Choroid plexus epithelial cell (primary cell): ENCODE measurements around the gene IGFALS.

Source experiments
- DNase-seq: peaks from one replicate; pipeline ENCODE4 v3.0.0-alpha.2; 2010; ENCODE audit warnings: low read depth
- H3K4me3 ChIP-seq: 2 replicates; pipeline ENCODE4 v1.5.1; 2011; ENCODE audit warnings: low read depth, mild to moderate bottlenecking, control low read depth, low read length, moderate library complexity
- TF ChIP-seq, protein P1 (sequence below): conservative IDR thresholded peaks from 2 replicates; pipeline ENCODE4 v1.5.1; 2011; ENCODE audit warnings: low read depth, mild to moderate bottlenecking, control low read depth, inconsistent platforms, low read length, moderate library complexity

Gene IGFALS

DNA sequence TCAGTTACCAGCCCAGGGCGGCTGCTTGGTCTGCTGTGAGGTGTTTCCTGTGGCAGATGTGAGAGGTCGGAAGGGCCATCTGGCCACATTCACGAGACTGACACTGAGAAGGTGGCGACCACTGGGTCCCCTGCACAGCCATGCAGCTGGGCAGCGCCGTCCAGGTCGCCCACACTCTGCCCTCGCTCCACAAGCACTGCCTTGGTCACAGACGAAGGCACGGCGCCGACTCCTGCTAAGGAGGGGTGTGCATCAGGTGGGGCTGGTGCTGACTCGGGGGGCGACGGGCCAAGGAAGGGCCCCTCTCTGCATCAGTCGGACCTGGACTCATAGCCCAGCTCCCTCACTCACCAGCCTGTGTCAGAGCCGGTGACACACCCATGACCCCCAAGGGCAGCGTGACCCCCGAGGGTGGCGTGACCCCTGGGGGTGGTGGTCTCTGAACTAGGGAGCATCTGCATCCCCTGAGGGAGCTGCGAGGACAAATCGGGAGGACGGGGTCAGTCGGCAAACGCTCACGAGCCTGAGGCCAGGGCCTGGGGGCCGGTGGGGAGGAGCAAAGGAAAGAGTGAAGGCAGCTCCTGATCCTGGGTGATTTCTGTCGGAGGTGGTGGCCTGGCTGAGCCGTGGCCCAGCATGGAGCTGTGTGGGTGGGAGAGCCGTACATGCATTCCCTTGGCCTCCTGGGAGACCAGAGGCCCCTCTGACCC lies 52.6 kb downstream of the IGFALS start:
- TF ChIP-seq, protein P1, sequence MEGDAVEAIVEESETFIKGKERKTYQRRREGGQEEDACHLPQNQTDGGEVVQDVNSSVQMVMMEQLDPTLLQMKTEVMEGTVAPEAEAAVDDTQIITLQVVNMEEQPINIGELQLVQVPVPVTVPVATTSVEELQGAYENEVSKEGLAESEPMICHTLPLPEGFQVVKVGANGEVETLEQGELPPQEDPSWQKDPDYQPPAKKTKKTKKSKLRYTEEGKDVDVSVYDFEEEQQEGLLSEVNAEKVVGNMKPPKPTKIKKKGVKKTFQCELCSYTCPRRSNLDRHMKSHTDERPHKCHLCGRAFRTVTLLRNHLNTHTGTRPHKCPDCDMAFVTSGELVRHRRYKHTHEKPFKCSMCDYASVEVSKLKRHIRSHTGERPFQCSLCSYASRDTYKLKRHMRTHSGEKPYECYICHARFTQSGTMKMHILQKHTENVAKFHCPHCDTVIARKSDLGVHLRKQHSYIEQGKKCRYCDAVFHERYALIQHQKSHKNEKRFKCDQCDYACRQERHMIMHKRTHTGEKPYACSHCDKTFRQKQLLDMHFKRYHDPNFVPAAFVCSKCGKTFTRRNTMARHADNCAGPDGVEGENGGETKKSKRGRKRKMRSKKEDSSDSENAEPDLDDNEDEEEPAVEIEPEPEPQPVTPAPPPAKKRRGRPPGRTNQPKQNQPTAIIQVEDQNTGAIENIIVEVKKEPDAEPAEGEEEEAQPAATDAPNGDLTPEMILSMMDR, result no peak
- no peak overlapping the region for H3K4me3 ChIP-seq
- DNase-seq, result no peak
